IMR-90 (cell line): ENCODE data around the gene COL6A3. TPM values are rescaled to one million over a fixed set of nuclear protein-coding genes. Genes with fewer than 3 reads are reported as not detected.

Experiments used
- ATAC-seq: fragments of 200-7000 bp; cut with Tn5 transposase; 2 replicates; pipeline ENCODE4 v1.9.1; 2020; ENCODE audit warnings: low read depth, mild to moderate bottlenecking, moderate library complexity
- BruUV-seq: library from RNA; stranded (reverse); fragments of 400-500 nt; replicated peaks from 2 replicates; lab custom pipeline; 2021; lab: Mats Ljungman, UMichigan
- CTCF ChIA-PET: fragments of 300-600 bp; formaldehyde crosslinking; extraction: SDS; loops from one replicate; lab custom pipeline; 2021; ENCODE audit warnings: antibody characterized with exemption; lab: Yijun Ruan, JAX
- POLR2A ChIA-PET: fragments of 300-600 bp; sonication (Branson Sonifier 250); formaldehyde crosslinking; loops from one replicate; lab custom pipeline; 2022; ENCODE audit warnings: antibody characterized with exemption; ENCODE audit not compliant: unreplicated experiment; lab: Charles Lee
- DNase-seq: peaks from one replicate; pipeline ENCODE4 v3.0.0; 2013
- H2AFZ ChIP-seq: replicated peaks from 2 replicates; pipeline ENCODE3; 2013; ENCODE audit warnings: low read length, mild to moderate bottlenecking; ENCODE audit not compliant: poor library complexity
- H2AK5ac ChIP-seq: 2 replicates; pipeline ENCODE4 v1.6.1; 2013; ENCODE audit warnings: low read depth, low read length, inconsistent platforms
- H2AK9ac ChIP-seq: replicated peaks from 2 replicates; pipeline ENCODE3; 2013; ENCODE audit warnings: mild to moderate bottlenecking, low read depth, low read length, moderate library complexity; ENCODE audit not compliant: poor library complexity
- H2BK120ac ChIP-seq: 2 replicates; pipeline ENCODE4 v1.6.1; 2013; ENCODE audit warnings: low read depth, low read length, inconsistent platforms
- H2BK15ac ChIP-seq: 3 replicates; pipeline ENCODE4 v1.6.1; 2013; ENCODE audit warnings: low read depth, low read length, inconsistent platforms
- H2BK20ac ChIP-seq: 2 replicates; pipeline ENCODE4 v1.6.1; 2013; ENCODE audit warnings: low read depth, mild to moderate bottlenecking, inconsistent platforms, low read length, moderate library complexity
- H2BK5ac ChIP-seq: 2 replicates; pipeline ENCODE4 v1.6.1; 2013; ENCODE audit warnings: mild to moderate bottlenecking, low read depth, low read length, inconsistent platforms; ENCODE audit not compliant: poor library complexity, severe bottlenecking
- H3K14ac ChIP-seq: replicated peaks from 2 replicates; pipeline ENCODE4 v1.6.1; 2013; ENCODE audit warnings: low read depth, low read length, inconsistent platforms
- H3K18ac ChIP-seq: 2 replicates; pipeline ENCODE4 v1.6.1; 2013; ENCODE audit warnings: low read depth, low read length, control low read depth
- H3K23ac ChIP-seq: 2 replicates; pipeline ENCODE4 v1.6.1; 2013; ENCODE audit warnings: low read depth, low read length, inconsistent platforms
- H3K27ac ChIP-seq: 2 replicates; pipeline ENCODE4 v1.5.1; 2013; ENCODE audit warnings: mild to moderate bottlenecking, control low read depth, low read length; ENCODE audit not compliant: insufficient read depth
- H3K27me3 ChIP-seq: 2 replicates; pipeline ENCODE4 v1.6.1; 2013; ENCODE audit warnings: low read length; ENCODE audit not compliant: control insufficient read depth, insufficient read depth
- H3K36me3 ChIP-seq: 2 replicates; pipeline ENCODE4 v1.6.1; 2013; ENCODE audit warnings: low read length, mixed read lengths; ENCODE audit not compliant: control insufficient read depth, insufficient read depth
- H3K4ac ChIP-seq: 2 replicates; pipeline ENCODE4 v1.6.1; 2013; ENCODE audit warnings: low read depth, low read length, inconsistent platforms
- H3K4me1 ChIP-seq: 2 replicates; pipeline ENCODE4 v1.6.1; 2013; ENCODE audit warnings: low read length, mixed read lengths; ENCODE audit not compliant: control insufficient read depth, insufficient read depth
- H3K4me2 ChIP-seq: 2 replicates; pipeline ENCODE4 v1.6.1; 2013; ENCODE audit warnings: low read depth, mild to moderate bottlenecking, control low read depth, low read length, moderate library complexity
- H3K4me3 ChIP-seq: 2 replicates; pipeline ENCODE4 v1.5.1; 2013; ENCODE audit warnings: low read depth, mild to moderate bottlenecking, control low read depth, low read length, moderate library complexity; ENCODE audit not compliant: insufficient read depth
- H3K56ac ChIP-seq: 2 replicates; pipeline ENCODE4 v1.6.1; 2013; ENCODE audit warnings: low read length, inconsistent platforms; ENCODE audit not compliant: insufficient read depth; ENCODE audit errors: extremely low read depth
- H3K79me1 ChIP-seq, 2 experiments: 2 replicates each; pipeline ENCODE4 v1.6.1; 2013; ENCODE audit warnings: low read length in 2 of 2, inconsistent platforms in 1 of 2, low read depth in 1 of 2
- H3K9ac ChIP-seq: 2 replicates; pipeline ENCODE4 v1.6.1; 2013; ENCODE audit warnings: low read depth, low read length, control low read depth
- H3K9me1 ChIP-seq: 2 replicates; pipeline ENCODE4 v1.6.1; 2013; ENCODE audit warnings: low read length, inconsistent platforms; ENCODE audit not compliant: insufficient read depth
- H3K9me3 ChIP-seq: 2 replicates; pipeline ENCODE4 v1.6.1; 2013; ENCODE audit warnings: low read length; ENCODE audit not compliant: control insufficient read depth, insufficient read depth
- H4K20me1 ChIP-seq: 2 replicates; pipeline ENCODE4 v1.6.1; 2013; ENCODE audit warnings: low read length, inconsistent platforms; ENCODE audit not compliant: insufficient read depth
- H4K5ac ChIP-seq: 2 replicates; pipeline ENCODE4 v1.6.1; 2013; ENCODE audit warnings: mild to moderate bottlenecking, low read depth, low read length, control low read depth
- H4K8ac ChIP-seq, 2 experiments: 2 replicates each; pipeline ENCODE4 v1.6.1; 2013; ENCODE audit warnings: low read depth in 2 of 2, low read length in 2 of 2, control low read depth in 1 of 2, inconsistent platforms in 1 of 2
- H4K91ac ChIP-seq: 2 replicates; pipeline ENCODE4 v1.6.1; 2013; ENCODE audit warnings: low read depth, low read length, inconsistent platforms; ENCODE audit not compliant: insufficient read depth
- RFX5 ChIP-seq: IDR thresholded peaks from 2 replicates; pipeline ENCODE4 v1.8.0; 2012; ENCODE audit warnings: low read depth, mild to moderate bottlenecking, low read length, moderate library complexity
- SMC3 ChIP-seq: fragments of 150-350 bp; IDR thresholded peaks from 2 replicates; pipeline ENCODE4 v1.6.1; 2016; ENCODE audit warnings: low read depth, mild to moderate bottlenecking, antibody characterized with exemption, low read length, moderate library complexity
- WGBS, 2 experiments: methylation state at CpG; one replicate each; pipeline versions ENCODE4 v1.1.5 to v1.1.7; 2013; ENCODE audit warnings: missing lambda C conversion rate in 2 of 2; ENCODE audit not compliant: insufficient read length in 1 of 2; ENCODE audit errors: extremely low coverage in 2 of 2; 5-methylcytosine and 5-hydroxymethylcytosine counted together
- dilution Hi-C: fragments of 300-500 bp; cut with HindIII; formaldehyde crosslinking; loops from one replicate; pipeline ENCODE4 v1.14.3; 2018; ENCODE audit warnings: low sequenced_read_pairs; ENCODE audit not compliant: unreplicated experiment
- in situ Hi-C: fragments of 300-500 bp; cut with MboI; formaldehyde crosslinking; loops from 3 replicates; pipeline ENCODE4 v1.14.3; 2019; ENCODE audit warnings: low sequenced_read_pairs, inconsistent platforms, mixed read lengths
- intact Hi-C: fragments of 100-400 bp; cut with micrococcal nuclease; formaldehyde crosslinking; loops from 2 replicates; pipeline ENCODE4 v1.10.0; 2022
- polyA plus RNA-seq, 3 experiments: library from polyadenylated mRNA; depleted of rRNA; stranded (reverse); fragments of >200 nt; gene quantifications; 2 replicates each; pipeline ENCODE4 v1.2.3, GENCODE V29; 2012; ENCODE audit warnings: low replicate concordance in 1 of 3
- total RNA-seq: library from RNA; depleted of rRNA; stranded (reverse); fragments of >200 nt; gene quantifications from 2 replicates; pipeline ENCODE4 v1.2.3, GENCODE V29; 2012

COL6A3 gene
- total and polyA plus RNA-seq, 2 of the 4 experiments (the other 2 are of a cell fraction), result 964 to 1,855 TPM

GRCh38 chr2:237353215-237353614 lies 60.7 kb downstream of the COL6A3 start:
- Histone ChIP-seq H3K4me2 (no peak overlapping the region), H2AFZ (no peak overlapping the region), H3K9me3 (no peaks in the 10 kb centered on the region), H3K9me1 (peaks cover 35% of the 10 kb centered on the region), H3K27me3 (no peaks in the 10 kb centered on the region), H4K5ac (peak overlapping the region; percentile 27), H2BK15ac (no peak overlapping the region), H3K14ac (no peak overlapping the region), H3K36me3 (peaks cover 82% of the 10 kb centered on the region), H3K18ac (peak overlapping the region; percentile 18; the same call in 1 of the 2 replicates), H2BK5ac (peak overlapping the region; percentile 58), H3K79me1 (peaks cover 46 to 82% of the 10 kb centered on the region in 2 experiments), H2BK20ac (no peak overlapping the region), H3K4me1 (peaks cover 10% of the 10 kb centered on the region), H3K23ac (no peak overlapping the region; the same call in 1 of the 2 replicates), H3K56ac (no peak overlapping the region), H3K27ac (peak overlapping the region; percentile 31; the same call in 1 of the 2 replicates), H2AK9ac (no peak overlapping the region), H2AK5ac (peak overlapping the region; percentile 7; the same call in 1 of the 2 replicates), H4K91ac (peak overlapping the region; percentile 16; the same call in 1 of the 2 replicates), H4K8ac (peak overlapping the region; percentile 33 to 74; a peak in 3 of 4 replicates), H3K4me3 (no peak overlapping the region), H3K4ac (peak overlapping the region; percentile 73), H3K9ac (no peak overlapping the region), H4K20me1 (peaks cover 10% of the 10 kb centered on the region), H2BK120ac (no peak overlapping the region; the same call in 1 of the 2 replicates)
- ChIA-PET POLR2A (interaction anchor here (0.5 kb wide), 1 partner anchor 35 kb away, joined by 3 read pairs; no protein-coding TSS in a partner anchor), CTCF (interaction anchor here (1.0 kb wide), 1 partner anchor 159 kb away, joined by 3 read pairs; no protein-coding TSS in a partner anchor)
- dilution Hi-C loops (no loop called here), intact Hi-C loops (no loop called here), in situ Hi-C loops (no loop called here)
- TF ChIP-seq SMC3, result no peak
- no peak for TF ChIP-seq RFX5
- no TSS peak for BruUV-seq
- DNase-seq, result no peak
- ATAC-seq, result no peak
- no CpG with 5 or more reads among the region's 5 CpGs for WGBS, 2 experiments
